ENCODE results near the gene PHF24. TPM values are rescaled to one million over a fixed set of nuclear protein-coding genes. Genes with fewer than 3 reads are reported as not detected.
A peak's percentile ranks its signal among the peaks of the same experiment; 100 is the strongest.

The PHF24 gene
- total RNA-seq, 2 experiments from 2014 or later: not detected

DNA sequence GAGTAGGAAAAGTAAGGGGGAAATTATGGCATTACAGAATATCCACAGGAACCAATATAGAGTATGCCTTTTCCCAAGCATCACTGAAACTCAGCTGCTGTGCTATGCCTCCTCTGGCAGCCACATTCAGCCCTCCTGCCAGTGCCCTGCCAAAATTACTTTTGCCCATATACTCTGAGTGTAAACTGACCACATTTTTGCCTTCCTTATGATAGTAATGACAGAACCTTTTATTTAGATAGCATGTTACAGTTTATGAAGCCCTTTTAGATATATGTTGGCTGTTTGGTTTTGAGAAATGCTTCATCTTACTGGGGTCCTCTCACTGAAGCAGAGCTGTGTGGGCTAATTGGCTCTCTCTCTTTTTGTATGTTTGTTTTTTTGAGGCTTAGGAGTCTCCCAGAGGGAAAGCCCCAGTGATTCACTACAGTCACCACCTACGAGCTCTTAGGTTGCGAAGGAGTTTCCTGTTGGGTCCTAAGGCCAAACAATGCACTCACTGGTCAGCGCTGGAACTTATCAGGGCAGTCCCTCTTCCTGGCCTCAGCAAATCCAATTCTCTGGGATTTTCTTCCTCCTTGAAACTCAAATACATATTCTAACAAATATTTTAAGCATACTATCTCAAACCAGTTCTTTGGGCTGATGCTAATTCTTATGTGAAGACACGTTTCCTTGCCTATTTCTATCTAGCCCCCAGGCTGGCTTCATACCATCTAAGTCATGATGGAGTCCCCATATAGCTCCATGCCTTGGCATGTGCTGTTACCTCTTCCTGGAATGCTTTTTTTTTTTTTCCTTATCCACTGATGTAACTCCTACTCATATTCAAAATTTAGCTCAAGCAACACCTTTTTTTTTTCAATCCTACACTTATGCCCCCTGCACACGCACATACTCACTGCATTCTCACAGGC lies 3.7 kb downstream of the PHF24 start:
- CTCF ChIA-PET: interaction anchor here (1.2 to 1.8 kb wide), 2 partner anchors 10 to 89 kb away, joined by 3 to 5 read pairs; no protein-coding TSS in a partner anchor
- Mint-ChIP-seq H3K27me3 (peaks cover 87% of the 10 kb centered on the region), H3K9me3 (no peaks in the 10 kb centered on the region), H3K27ac (no peak overlapping the region), H3K4me1 (ENCODE audit: low read depth) (no peaks in the 10 kb centered on the region), H3K36me3 (ENCODE audit: low read depth) (no peaks in the 10 kb centered on the region), H3K4me3 (no peak overlapping the region)
- intact Hi-C loops (cut with DNase I, micrococcal nuclease): no loop called here
- POLR2A ChIA-PET: interaction anchor here (1.2 kb wide), 1 partner anchor 11 kb away, joined by 4 read pairs; no protein-coding TSS in a partner anchor
- Histone ChIP-seq H3K27ac (ENCODE audit: low read depth in 1 of 2, low read length in 2 of 2) (no peak overlapping the region), H3K4me3 (ENCODE audit: low read length) (no peak overlapping the region), H3K27me3 (ENCODE audit: control insufficient read depth in 1 of 2, insufficient read depth in 2 of 2, low read length in 2 of 2) (peaks cover 37 to 83% of the 10 kb centered on the region in 2 experiments), H3K4me1 (ENCODE audit: insufficient read depth, low read length) (peaks cover 9% of the 10 kb centered on the region), H3K36me3 (ENCODE audit: insufficient read depth, low read length) (no peaks in the 10 kb centered on the region), H3K9me3 (ENCODE audit: control insufficient read depth in 1 of 2, insufficient read depth in 1 of 2, low read length in 2 of 2) (peaks cover 0 to 5% of the 10 kb centered on the region in 2 experiments)
- TF ChIP-seq, protein P1, sequence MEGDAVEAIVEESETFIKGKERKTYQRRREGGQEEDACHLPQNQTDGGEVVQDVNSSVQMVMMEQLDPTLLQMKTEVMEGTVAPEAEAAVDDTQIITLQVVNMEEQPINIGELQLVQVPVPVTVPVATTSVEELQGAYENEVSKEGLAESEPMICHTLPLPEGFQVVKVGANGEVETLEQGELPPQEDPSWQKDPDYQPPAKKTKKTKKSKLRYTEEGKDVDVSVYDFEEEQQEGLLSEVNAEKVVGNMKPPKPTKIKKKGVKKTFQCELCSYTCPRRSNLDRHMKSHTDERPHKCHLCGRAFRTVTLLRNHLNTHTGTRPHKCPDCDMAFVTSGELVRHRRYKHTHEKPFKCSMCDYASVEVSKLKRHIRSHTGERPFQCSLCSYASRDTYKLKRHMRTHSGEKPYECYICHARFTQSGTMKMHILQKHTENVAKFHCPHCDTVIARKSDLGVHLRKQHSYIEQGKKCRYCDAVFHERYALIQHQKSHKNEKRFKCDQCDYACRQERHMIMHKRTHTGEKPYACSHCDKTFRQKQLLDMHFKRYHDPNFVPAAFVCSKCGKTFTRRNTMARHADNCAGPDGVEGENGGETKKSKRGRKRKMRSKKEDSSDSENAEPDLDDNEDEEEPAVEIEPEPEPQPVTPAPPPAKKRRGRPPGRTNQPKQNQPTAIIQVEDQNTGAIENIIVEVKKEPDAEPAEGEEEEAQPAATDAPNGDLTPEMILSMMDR (IDR thresholded peaks at IDR 0.05): no peak
- peak in 1 of 14 experiments; percentile 12 for DNase-seq
- no peak for ATAC-seq (ENCODE audit: poor library complexity)

DNA sequence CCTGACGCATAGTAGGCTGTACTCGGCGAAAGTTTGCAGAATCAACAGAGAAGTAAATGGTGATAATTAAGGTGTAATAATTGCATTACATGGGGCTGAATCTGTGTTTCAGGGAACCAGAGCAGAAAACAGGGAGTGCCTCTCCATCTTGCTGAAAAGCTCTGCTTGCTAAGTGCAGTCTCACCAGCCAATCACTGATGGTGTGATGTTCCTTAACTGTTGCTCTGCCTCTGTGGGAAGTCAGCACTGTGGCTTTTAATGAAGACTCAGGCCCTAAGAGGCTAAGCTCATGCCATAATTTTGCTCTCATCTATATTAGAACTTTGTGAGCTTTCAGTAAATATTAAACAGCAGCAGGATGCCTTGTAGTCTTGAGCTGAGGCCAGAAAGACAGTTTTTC lies 4.5 kb downstream of the PHF24 start:
- CTCF ChIA-PET: interaction anchor here (1.2 to 1.8 kb wide), 2 partner anchors 11 to 89 kb away, joined by 3 to 5 read pairs; no protein-coding TSS in a partner anchor
- H3K36me3 Mint-ChIP-seq (ENCODE audit: low read depth): no peaks in the 10 kb centered on the region
- no peak for DNase-seq

DNA sequence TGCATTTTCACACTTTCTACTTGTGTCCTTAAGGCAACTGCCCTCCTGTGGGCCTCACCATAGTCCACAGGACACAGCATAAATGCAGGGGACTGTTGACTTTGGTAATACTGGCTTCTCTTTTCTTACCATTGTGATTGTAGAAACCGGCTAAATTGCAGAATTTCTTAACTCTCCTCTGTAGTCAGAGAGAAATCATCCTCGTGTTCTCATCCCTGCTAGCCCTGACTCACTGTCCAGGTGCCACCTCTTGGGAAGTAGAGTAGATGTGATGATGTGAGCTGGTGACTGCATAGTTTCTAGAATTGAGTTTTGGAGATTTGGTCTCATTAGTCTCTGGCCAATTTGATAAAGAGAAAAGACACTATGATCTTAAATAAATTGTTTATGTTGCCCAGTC lies 5.5 kb downstream of the PHF24 start:
- TF ChIP-seq, protein P1 (IDR thresholded peaks at IDR 0.05): no peak
- H3K4me1 ChIP-seq (ENCODE audit: insufficient read depth, low read length): peaks cover 1% of the 10 kb centered on the region
- Mint-ChIP-seq H3K27me3 (peaks cover 89% of the 10 kb centered on the region), H3K36me3 (ENCODE audit: low read depth) (no peaks in the 10 kb centered on the region), H3K4me3 (no peak overlapping the region), H3K27ac (no peak overlapping the region), H3K9me3 (no peaks in the 10 kb centered on the region), H3K4me1 (ENCODE audit: low read depth) (no peaks in the 10 kb centered on the region)
- ATAC-seq (ENCODE audit: poor library complexity) (no peak), DNase-seq (no peak)
- H3K9me3 ChIP-seq (ENCODE audit: control insufficient read depth in 1 of 2, insufficient read depth in 1 of 2, low read length in 2 of 2): peaks cover 0 to 3% of the 10 kb centered on the region in 2 experiments
- CTCF ChIA-PET: no interaction called here
- no peaks in the 10 kb centered on the region for H3K36me3 ChIP-seq (ENCODE audit: insufficient read depth, low read length)
- intact Hi-C loops (cut with DNase I, micrococcal nuclease): no loop called here
- no peak overlapping the region for H3K4me3 ChIP-seq (ENCODE audit: low read length)
- POLR2A ChIA-PET: interaction anchor here (0.9 kb wide), 1 partner anchor 12 kb away, joined by 3 read pairs; no protein-coding TSS in a partner anchor
- H3K27me3 ChIP-seq (ENCODE audit: control insufficient read depth in 1 of 2, insufficient read depth in 2 of 2, low read length in 2 of 2): peaks cover 32 to 82% of the 10 kb centered on the region in 2 experiments
- H3K27ac ChIP-seq (ENCODE audit: low read depth in 1 of 2, low read length in 2 of 2): no peak overlapping the region

More for the DNA sequence above, 4.5 kb downstream of the PHF24 start:
- H3K4me3 ChIP-seq (ENCODE audit: low read length): no peak overlapping the region
- H3K4me1 ChIP-seq (ENCODE audit: insufficient read depth, low read length): peaks cover 6% of the 10 kb centered on the region
- ATAC-seq (ENCODE audit: poor library complexity): no peak
- no peaks in the 10 kb centered on the region for H3K9me3 Mint-ChIP-seq
- peaks cover 35 to 83% of the 10 kb centered on the region in 2 experiments for H3K27me3 ChIP-seq (ENCODE audit: control insufficient read depth in 1 of 2, insufficient read depth in 2 of 2, low read length in 2 of 2)
- no peak overlapping the region for H3K4me3 Mint-ChIP-seq
- intact Hi-C loops (cut with DNase I, micrococcal nuclease): no loop called here
- H3K36me3 ChIP-seq (ENCODE audit: insufficient read depth, low read length): no peaks in the 10 kb centered on the region
- POLR2A ChIA-PET: interaction anchor here (0.9 to 1.2 kb wide), 2 partner anchors 11 kb away, joined by 3 to 4 read pairs; no protein-coding TSS in a partner anchor
- peaks cover 87% of the 10 kb centered on the region for H3K27me3 Mint-ChIP-seq
- H3K27ac Mint-ChIP-seq: no peak overlapping the region
- TF ChIP-seq, protein P1 (IDR thresholded peaks at IDR 0.05): no peak
- no peaks in the 10 kb centered on the region for H3K4me1 Mint-ChIP-seq (ENCODE audit: low read depth)
- peaks cover 0 to 5% of the 10 kb centered on the region in 2 experiments for H3K9me3 ChIP-seq (ENCODE audit: control insufficient read depth in 1 of 2, insufficient read depth in 1 of 2, low read length in 2 of 2)
- no peak overlapping the region for H3K27ac ChIP-seq (ENCODE audit: low read depth in 1 of 2, low read length in 2 of 2)

Data from CD4-positive, alpha-beta T cell (primary cell).